Measurements from ENCODE around the gene CAMK2G.
"Not testable (repeated sequence)": the region's sequence is repeated elsewhere in the genome, so short reads cannot be mapped to it uniquely, and the experiment has no call there.

Gene CAMK2G

DNA sequence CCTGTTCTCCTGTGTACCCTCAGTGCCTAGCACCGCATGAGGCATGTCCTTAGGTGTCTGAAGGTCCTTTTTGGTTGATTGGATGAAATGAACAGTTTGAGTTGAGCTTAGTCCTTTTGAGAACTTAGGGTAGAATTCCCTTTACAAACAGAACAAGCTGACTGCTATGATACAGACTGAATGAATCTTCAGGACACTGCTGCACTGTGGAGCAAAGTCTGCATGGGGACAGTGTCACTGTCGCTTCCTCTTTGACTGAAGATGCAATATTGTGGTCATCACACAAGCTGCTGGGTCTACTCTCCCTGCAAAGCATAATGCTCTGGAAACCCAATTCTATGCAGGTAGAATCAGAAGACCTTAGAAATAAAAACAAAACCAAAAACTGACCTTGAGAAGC, 28.0 kb upstream of the CAMK2G start:
- DNase-seq (ENCODE audit: low read depth) = no peak

DNA sequence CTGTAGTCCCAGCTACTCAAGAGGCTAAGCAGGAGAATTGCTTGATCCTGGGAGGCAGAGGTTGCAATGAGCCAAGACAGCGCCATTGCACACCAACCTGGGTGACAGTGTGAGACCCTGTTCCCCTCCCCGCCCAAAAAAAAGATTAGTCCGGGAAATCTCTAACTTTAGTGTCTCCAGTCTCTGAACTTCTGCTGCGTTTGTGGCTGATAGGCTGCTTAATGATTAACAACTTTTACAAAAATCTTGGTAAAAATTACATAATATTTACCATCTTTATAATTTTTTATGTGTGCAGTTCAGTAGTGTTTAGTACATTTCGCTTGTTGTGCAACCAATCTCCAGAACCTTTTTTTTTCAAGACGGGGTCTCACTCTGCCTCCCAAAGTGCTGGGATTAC, 26.9 kb upstream of the CAMK2G start:
- DNase-seq (ENCODE audit: low read depth) = no peak

DNA sequence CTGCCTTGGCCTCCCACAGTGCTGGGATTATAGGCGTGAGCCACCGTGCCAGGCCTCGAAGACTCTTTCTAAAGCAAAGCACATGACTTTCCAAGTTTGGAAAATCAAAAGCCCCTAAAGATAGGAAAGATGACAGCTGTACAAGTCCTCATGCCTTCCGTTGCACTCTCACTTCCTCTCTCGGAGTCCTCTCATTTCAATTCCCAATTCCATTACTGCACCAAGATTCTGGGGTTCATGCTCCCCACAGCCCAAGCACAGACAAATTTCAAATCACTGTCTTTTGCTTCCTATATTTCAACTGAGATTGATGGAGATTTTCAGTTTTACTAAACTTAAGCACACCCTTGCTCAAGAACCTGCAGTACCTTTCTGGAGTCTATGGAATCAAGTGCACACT, 25.7 kb upstream of the CAMK2G start:
- no peak for DNase-seq (ENCODE audit: low read depth)

DNA sequence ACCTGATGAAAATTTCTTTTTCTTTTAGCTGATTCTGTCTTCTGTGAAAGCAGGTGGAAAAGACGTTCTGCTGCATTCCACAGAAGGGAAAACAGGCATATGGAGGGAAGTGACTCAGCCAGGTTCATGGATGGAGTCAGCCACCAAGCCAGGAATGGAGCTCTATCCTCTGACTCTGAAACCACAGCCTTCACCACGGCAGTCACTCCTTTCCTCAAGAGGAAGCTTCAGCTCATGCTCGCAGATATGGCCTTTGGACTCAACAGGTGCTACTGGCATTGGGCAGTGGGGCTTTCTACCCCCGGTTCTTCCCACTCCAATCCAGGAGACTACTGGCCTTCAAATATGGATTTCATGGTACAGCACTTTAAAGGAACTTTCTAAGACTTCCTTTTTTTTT, 25.1 kb upstream of the CAMK2G start:
- DNase-seq (ENCODE audit: low read depth) = no peak

DNA sequence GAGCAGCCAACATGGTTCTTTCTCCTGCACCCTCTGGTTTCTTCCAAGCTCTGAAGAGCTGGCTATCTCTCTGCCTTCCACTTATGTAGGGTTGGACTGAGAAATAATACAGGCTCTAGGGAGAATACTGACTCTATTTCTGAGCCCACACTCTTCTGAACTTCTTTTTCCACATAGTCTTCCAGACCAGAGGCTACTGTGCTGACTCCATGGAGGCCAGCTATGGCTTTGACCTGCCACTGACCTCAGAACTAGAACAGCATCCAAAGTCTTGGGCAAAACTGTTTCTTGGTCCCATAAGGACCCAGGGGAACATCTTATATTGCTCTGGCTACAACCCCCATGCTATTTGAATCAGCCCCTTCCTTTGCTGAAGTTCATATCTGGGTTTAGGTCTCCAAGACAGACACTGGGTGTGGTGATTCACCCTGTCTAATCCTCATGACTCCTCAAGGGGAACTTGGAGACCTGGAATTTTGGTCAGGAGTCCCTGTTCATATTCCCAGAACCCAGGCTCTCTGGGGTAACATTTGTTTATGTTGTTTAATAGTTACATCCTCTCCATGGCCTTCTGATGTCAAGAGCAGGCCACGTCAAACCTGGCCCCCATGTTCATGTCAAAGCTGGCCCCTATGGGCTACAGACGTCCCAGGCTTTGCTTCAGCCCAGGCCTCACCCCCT, 24.5 kb upstream of the CAMK2G start:
- DNase-seq (ENCODE audit: low read depth) = no peak

DNA sequence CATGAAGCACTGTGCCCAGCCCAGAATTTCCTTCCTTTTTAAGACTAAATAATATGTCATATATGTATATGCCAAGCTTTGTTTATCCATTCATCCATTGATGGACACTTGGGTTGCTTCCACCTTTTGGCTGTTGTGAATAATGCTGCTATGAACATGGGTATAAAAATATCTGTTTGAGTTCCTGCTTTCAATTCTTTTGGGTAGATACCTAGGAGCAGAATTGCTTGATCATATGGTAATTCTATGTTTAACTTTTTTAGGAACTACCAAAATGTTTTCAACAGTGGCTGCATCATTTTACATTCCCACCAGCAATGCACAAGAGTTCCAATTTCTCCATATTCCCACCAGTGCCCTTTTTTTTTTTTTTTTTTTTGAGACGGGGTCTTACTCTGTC, 23.3 kb upstream of the CAMK2G start:
- DNase-seq (ENCODE audit: low read depth) = no peak

DNA sequence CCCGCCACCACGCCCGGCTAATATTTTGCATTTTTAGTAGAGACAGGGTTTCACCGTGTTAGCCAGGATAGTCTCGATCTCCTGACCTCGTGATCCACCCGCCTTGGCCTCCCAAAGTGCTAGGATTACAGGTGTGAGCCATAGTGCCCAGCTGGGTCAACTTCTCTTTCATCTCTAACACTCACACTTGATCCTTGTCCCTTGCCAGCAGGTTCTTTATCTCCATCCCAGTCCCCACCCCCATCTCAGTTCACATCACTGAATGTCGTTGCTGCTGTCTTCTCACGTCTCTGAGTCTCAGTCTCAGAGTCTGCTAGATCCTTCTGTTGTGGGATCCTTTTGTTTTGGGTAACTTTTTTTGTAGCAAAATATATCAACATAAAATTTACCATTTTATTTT, 21.0 kb upstream of the CAMK2G start:
- DNase-seq (ENCODE audit: low read depth) = not testable (repeated sequence)

DNA sequence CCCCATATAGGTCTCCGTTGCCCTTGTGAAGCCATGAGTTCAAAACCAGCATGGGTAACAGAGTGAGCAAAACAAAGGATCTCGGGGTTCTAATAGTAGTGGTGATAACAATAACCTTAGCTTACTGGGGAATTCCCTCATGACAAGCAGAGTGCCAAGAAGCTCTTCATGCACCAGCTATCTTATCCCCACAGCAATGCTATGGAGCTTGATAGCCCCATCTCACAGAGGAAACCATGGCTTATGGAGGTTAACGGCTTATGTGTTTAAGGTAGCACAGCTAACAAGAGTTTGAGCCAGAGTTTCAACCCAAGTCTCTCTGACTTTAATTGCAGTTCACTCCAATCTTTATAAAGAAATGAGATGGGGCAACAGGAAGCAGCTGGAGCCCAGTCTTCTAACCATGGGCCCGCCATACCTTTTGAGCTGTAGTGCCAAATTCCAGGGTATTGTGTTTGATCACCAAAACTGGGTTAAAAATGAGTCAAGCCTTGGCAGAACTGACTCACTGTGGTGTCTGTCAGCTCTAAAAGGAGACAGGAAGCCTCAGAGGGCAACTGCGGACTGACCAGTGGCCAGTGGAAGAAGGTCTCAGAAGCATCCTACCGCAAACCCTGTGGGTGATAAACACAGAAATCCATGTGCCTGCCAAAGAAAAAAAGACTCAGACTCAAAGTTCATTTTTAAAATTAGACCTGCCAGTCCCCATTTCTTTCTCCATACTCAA, 20.1 kb upstream of the CAMK2G start:
- no peak for DNase-seq (ENCODE audit: low read depth)

DNA sequence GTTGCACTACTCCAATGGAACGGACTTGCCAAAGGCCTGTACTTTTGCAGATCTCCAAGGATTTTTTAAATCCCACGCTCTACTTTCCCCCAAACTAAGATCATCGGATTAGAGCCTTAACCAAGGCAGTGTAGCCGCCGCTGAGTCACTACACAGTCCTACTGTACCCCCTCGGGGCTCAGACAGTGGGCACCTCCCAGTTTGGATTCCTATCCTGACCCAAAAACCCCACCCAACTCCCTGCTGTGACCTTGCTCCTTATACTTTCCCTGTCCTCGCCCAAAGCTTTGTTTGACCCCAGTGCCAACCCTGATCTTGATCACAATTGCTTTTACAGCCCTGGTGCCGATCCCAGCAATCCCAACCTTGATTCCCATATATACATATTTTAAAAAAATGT, 19.1 kb upstream of the CAMK2G start:
- DNase-seq (ENCODE audit: low read depth) = no peak

DNA sequence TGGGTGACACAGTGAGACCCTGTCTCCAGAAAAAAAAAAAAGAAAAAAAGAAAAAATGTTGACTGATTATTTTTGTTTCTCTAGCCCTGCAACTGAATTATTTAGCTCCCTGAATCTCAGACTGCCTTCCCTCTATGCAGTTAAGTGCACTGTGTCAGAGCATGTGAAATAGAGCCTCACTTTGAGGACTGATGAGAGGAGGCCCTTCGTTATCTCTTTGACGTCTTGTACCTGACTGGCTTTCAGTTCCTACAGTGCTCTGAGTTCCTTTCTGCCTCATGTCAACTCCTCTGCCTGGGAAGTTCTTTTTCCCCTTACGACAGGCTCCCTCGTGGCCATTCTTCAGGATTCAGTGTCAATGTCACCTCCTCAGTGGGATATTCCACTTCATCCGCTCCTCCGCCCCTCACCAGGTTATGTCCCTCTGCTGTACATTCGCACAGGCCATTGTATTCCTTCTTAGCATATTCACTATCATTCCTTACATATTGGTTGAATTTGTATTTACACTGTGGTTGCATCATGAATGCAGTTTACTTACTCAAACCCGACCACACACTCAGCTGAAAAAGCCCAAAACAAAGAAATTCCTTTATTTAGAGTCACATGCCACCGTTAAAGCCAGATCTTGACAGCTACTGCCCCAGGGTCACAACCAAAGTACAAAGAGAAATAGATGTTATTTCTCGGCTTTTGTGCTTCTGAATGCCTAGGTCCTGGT, 18.1 kb upstream of the CAMK2G start:
- no peak for DNase-seq (ENCODE audit: low read depth)

DNA sequence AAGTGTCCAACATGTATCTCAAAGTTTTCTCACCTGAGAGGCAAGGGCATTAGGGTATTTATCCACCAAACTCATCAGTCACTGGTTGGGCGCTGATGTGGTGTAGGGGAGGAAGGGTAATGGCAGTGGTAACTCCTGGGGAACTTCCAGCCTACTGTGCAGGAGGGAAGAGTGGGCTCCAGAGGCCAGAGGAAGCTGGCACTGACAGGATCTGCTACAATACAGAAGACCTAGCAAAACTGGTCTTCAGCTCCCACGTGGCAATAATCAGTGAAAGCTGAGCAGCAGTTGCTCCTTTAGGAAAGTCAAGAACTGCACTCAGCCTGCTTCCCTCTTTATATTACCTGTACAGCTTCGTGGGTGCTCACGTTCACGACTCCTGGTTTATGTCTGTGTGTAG, 17.2 kb upstream of the CAMK2G start:
- no peak for DNase-seq (ENCODE audit: low read depth)

DNA sequence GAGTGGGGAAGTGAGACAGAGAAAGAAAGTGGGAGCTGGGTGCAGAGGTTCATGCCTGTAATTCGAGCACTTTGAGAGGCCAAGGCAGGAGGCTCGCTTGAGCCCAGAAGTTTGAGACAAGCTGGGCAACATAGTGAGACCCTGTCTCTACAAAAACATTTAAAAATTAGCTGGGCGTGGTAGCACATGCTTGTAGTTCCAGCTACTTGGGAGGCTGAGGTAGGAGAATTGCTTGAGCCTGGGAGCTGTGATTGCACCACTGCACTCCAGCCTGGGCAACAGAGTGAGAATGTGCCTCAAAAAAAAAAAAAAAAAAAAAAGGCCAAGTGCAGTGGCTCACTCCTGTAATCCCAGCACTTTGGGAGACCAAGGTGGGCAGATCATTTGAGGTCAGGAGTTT, 16.5 kb upstream of the CAMK2G start:
- DNase-seq (ENCODE audit: low read depth) = not testable (repeated sequence)

DNA sequence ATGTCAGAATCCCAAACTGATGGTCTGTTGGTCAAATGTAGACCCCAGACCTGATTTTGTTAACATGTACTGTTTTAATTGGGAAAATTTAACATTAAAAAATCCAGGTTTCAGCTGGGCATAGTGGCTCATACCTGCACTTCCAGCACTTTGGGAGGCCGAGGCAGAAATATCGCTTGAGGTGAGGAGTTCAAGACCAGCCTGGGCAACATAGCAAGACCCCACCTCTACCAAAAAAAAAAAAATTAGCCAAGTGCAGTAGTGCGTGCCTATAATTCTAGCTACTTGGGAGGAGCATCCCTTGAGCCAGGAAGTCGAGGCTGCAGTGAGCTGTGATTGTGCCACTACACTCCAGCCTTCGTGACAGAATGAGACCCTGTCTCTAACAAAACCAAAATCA, 15.9 kb upstream of the CAMK2G start:
- no peak for DNase-seq (ENCODE audit: low read depth)

DNA sequence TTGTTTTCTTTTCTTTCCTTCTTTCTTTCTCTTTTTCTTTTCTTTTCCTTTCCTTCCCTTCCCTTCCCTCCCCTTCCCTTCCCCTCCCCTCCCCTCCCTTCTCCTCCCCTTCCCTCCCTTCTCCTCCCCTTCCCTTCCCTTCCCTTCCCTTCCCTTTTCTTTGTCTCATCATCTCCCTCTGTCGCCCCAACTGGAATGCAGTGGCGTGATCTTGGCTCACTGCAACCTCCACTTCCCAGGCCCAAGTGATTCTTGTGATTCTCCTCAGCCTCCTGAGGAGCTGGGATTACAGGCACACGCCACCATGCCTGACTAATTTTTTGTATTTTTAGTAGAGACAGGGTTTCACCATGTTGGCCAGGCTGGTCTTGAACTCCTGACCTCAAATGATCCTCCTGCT, 15.1 kb upstream of the CAMK2G start:
- DNase-seq (ENCODE audit: low read depth) = not testable (repeated sequence)

DNA sequence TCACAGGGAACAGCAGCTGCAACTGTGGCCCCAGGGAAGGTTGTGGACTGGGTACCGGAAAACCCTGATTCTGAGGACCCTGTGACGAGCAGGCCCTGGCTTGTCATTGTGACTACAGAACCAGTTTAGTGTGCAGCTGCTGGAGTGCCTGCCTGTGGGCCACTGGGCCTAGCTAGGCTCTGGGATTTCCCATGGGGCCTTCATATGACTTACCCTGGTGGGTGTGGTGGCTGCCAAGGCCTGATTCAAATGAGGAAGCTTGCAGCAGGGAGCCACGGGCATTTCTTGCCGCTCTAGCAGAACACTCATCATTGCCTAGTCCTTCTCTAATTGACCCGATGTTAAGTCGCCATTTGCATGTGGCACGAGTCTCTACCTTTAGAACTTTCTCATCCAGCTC, 14.7 kb upstream of the CAMK2G start:
- DNase-seq (ENCODE audit: low read depth) = no peak

DNA sequence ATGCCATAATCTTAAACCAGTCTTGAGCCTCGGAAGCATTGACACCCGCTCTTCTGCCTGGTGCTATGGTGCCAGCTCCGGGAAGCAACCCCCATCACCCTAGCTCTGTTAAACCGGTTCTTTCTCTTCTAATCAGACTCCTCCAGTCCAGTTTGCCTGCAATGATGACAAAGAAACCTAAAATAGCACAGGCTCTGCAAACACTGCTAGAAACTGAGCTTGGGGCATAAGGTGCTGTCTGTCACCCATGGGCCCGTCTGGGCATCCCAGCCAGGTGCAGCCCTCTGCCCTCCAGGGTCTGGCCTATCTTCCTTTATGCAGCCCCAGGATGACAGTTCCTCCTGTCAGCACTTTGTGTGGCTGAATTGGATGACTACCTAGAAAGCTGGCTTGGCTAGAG, 14.2 kb upstream of the CAMK2G start:
- no peak for DNase-seq (ENCODE audit: low read depth)

DNA sequence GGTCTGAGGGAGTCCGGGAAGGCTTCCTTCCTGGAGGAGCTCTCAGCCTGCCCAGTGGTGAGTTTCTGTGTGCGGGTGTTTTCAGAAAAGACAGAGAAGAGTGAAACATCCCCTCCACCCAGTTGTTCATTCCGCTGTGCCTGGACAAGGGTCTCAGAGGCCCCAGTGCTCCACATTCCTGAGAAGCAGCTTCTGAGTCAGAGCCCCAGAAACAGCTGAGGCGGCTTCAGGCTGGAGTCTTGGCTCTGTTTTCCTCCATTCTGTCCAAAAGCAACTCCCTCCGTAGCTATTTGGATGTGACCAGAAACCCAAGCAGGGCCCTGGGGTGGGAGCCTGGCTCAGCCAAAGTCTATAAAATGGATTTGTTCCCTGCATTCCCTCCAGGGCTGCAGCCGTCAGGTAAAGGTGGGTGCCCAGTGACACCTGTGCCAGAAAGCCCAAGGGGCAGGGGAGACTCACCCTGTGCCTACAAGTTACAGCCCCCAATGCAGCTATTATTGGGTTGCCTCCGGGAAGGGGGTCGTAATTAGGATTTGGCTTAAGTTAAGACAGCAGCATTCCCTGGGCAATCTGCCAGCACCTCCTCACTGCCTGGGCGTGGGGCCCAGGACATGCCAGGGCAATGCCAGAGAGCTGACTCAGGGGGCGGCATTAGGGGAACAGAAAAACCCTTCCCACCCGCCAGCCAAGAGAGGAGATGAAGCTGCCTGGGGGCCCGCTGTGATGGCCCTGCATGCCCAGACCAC, 13.1 kb upstream of the CAMK2G start:
- no peak for DNase-seq (ENCODE audit: low read depth)

DNA sequence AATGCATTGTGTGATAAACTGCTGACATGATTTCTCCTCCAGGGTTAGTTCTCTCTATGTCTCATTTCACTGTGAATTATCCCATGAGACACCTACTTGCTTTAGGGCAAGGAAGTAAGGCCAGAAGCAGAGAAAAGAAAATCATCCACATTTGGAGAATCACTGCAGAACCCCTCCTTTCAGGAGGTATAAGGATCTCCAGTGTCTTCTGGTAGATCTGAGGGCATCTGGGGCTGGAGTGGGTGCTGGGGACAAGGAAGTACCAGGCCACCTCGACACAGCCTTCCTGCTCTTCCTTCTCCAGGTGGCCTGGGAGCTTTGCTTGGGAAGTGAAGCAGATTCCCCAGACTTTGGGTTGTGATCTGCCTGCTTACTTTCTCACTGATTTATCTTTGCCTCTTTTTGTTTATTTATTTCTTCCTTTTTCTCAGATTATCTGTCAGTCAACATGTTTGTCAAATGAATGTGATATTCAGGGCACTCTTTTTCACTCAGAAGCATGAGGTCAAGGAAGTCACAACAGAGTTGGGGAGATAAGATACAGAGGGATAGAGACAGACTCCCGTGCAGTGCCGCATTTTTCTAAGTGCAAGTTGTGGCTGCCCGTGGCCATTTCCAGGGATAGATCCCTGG, 12.4 kb upstream of the CAMK2G start:
- no peak for DNase-seq (ENCODE audit: low read depth)

DNA sequence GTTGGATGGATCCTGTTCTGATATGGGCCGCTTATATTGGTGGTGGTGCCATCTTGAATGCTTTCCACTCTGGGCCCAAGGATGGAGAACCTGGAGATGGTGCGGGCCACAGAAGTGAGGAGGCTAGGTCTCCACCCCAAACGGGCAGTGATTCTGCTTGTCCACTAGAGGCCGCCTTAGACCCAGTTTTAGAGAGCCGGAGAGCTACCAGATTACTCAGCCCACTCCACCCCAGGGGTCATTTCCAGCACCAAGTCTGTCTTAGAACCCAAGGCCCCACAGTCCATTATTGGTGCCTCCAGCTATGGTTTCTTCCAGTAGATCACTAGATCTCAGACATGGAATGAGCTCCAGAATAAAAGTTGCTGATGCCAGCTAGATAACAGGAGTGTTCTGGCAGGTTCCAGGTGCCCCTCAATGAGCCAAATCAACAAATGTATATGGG, 11.8 kb upstream of the CAMK2G start:
- no peak for DNase-seq (ENCODE audit: low read depth)

DNA sequence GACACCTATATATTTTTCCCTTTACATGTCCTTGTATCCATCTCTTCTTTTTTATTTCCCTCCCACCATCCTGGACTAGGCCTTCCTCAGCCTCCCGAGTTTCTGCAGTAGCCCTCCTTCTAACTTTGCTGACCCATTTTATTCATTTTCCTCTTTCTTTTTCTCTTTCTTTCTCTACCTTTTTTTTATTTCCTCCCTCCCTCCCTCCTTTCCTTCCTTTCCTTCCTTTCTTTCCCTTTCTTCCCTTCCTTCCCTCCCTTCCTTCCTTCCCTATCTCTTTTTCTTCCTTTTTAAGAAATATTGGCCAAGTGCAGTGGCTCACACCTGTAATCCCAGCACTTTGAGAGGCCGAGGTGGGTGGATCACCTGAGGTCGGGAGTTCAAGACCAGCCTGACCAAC, 9.7 kb upstream of the CAMK2G start:
- DNase-seq (ENCODE audit: low read depth) = no peak

DNA sequence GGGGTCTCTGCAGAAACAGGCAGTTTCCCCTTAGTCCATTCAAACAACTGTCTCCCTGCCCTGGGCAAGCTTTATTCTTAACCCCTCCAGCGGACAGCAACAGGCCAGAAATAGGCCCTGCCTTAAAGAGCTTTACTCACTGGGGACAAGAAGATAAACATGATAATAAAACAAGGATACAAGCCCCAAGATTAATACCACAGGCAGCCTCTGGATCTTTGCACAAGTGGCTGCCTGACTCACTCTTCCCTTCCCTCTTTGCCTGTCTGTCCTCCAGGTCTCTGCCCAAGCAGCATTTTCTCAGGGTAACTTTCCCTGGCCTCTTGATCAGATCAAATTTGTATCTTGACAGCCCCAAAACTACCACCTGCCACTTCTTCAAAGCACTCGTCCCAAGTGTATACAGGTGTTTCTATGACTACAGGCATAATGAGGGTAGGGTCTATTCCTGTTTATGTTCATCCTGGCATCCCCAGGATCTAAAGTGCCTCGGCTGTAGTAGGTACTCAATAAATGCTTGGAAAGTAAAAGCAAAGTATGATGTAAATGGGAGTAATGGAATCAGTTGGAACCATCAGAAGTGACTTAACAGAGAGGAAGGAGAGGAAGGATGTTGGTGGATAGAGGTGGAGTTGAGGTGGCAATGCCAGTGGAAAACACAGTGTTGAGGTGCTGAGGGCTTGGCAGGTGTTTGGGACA, 7.0 kb upstream of the CAMK2G start:
- no peak for DNase-seq (ENCODE audit: low read depth)
